K562 (cell line): ENCODE measurements around the gene C4orf50. TPM values are rescaled to one million over a fixed set of nuclear protein-coding genes. Genes with fewer than 3 reads are reported as not detected.

ENCODE experiments used
- ATAC-seq: fragments of 200-7000 bp; cut with Tn5 transposase; 3 replicates; pipeline ENCODE4 v1.9.1; 2020; ENCODE audit warnings: moderate library complexity
- BruUV-seq: library from RNA; stranded (reverse); fragments of 400-500 nt; replicated peaks from 2 replicates; lab custom pipeline; 2021; lab: Mats Ljungman, UMichigan
- CTCF ChIA-PET: fragments of 300-600 bp; formaldehyde crosslinking; extraction: SDS; loops from one replicate; lab custom pipeline; 2021; ENCODE audit warnings: low intra/inter-chr PET ratio; lab: Yijun Ruan, JAX
- POLR2A ChIA-PET: fragments of 300-600, 350-650 bp; sonication (Branson Sonifier 250); formaldehyde crosslinking; extraction: SDS; loops from one replicate; lab custom pipeline; 2021; ENCODE audit warnings: antibody characterized with exemption, inconsistent platforms; lab: Yijun Ruan, JAX
- DNase-seq, 4 experiments: peaks; one replicate each; pipeline versions ENCODE4 v3.0.0 to v3.0.0-alpha.2; 2011 to 2018; ENCODE audit warnings: low spot score in 3 of 4, mixed read lengths in 3 of 4; ENCODE audit errors: extremely low read depth in 1 of 4
- FAIRE-seq: peaks from 2 replicates; lab custom pipeline; 2011; peaks lifted over from hg19 to GRCh38; lab: Jason Lieb, UNC
- H2AFZ ChIP-seq: 2 replicates; pipeline ENCODE4 v1.6.0; 2011; ENCODE audit warnings: low read depth, low read length, control low read depth, inconsistent platforms
- H3K27ac ChIP-seq: fragments of 200-600 bp; 3 replicates; pipeline ENCODE4 v1.8.0; 2011; ENCODE audit warnings: low read depth, mild to moderate bottlenecking, control low read depth, inconsistent platforms, low read length, moderate library complexity, mixed read lengths; ENCODE audit errors: extremely low read depth
- H3K27me3 ChIP-seq, 2 experiments: fragments of 300-600 bp in 1 of 2; 2 replicates in 1 of 2; 3 replicates in 1 of 2; pipeline versions ENCODE4 v1.6.0 to v1.8.0; 2011; ENCODE audit warnings: inconsistent platforms in 2 of 2, low read length in 2 of 2, mild to moderate bottlenecking in 1 of 2, mixed read lengths in 1 of 2, moderate library complexity in 1 of 2; ENCODE audit not compliant: control insufficient read depth in 2 of 2, insufficient read depth in 2 of 2
- H3K36me3 ChIP-seq: fragments of 300-600 bp; 3 replicates; pipeline ENCODE4 v1.8.0; 2011; ENCODE audit warnings: mild to moderate bottlenecking, low read length, inconsistent platforms; ENCODE audit not compliant: control insufficient read depth, insufficient read depth
- H3K4me1 ChIP-seq, 2 experiments: fragments of 200-600 bp in 1 of 2; replicated peaks in 1 of 2; 2 replicates in 1 of 2; 3 replicates in 1 of 2; pipeline versions ENCODE4 v1.5.1 to v1.8.0; 2011; ENCODE audit warnings: inconsistent platforms in 2 of 2, low read length in 2 of 2, mild to moderate bottlenecking in 1 of 2, mixed read lengths in 1 of 2, moderate library complexity in 1 of 2; ENCODE audit not compliant: control insufficient read depth in 2 of 2, insufficient read depth in 2 of 2
- H3K4me2 ChIP-seq: 2 replicates; pipeline ENCODE4 v1.6.1; 2011; ENCODE audit warnings: low read length, control low read depth, inconsistent platforms, mixed read lengths; ENCODE audit not compliant: insufficient read depth
- H3K4me3 ChIP-seq: fragments of 200-600 bp; sonication (generic), shearing (Covaris generic); 2 replicates; pipeline ENCODE4 v1.5.1; 2016; ENCODE audit warnings: control low read depth, inconsistent platforms
- H3K79me2 ChIP-seq: fragments of 200-600 bp; 3 replicates; pipeline ENCODE4 v1.8.0; 2011; ENCODE audit warnings: low read length, inconsistent platforms; ENCODE audit not compliant: control insufficient read depth, insufficient read depth
- H3K9ac ChIP-seq, 2 experiments: 2 replicates each; pipeline versions ENCODE4 v1.6.0 to v1.6.1; 2011; ENCODE audit warnings: low read depth in 2 of 2, low read length in 2 of 2, control low read depth in 1 of 2, inconsistent platforms in 1 of 2, mild to moderate bottlenecking in 1 of 2, mixed read lengths in 1 of 2; ENCODE audit not compliant: insufficient read depth in 1 of 2
- H3K9me1 ChIP-seq: one replicate; pipeline ENCODE4 v1.6.0; 2011; ENCODE audit warnings: inconsistent platforms, mild to moderate bottlenecking, low read length, moderate library complexity; ENCODE audit not compliant: control insufficient read depth, insufficient read depth
- H3K9me3 ChIP-seq: replicated peaks from 2 replicates; pipeline ENCODE4 v1.5.1; 2011; ENCODE audit warnings: low read depth, low read length, inconsistent platforms; ENCODE audit not compliant: control insufficient read depth, insufficient read depth
- H4K20me1 ChIP-seq: replicated peaks from 2 replicates; pipeline ENCODE4 v1.6.1; 2011; ENCODE audit warnings: low read length, inconsistent platforms, mixed read lengths; ENCODE audit not compliant: control insufficient read depth, insufficient read depth
- CCAR2 ChIP-seq: fragments of 200-400 bp; formaldehyde crosslinking; IDR thresholded peaks from 2 replicates; pipeline ENCODE4 v1.6.1; 2017; ENCODE audit warnings: mild to moderate bottlenecking, low read depth, low read length
- CHD1 ChIP-seq: fragments of 200-600 bp; sonication (generic); IDR thresholded peaks from one replicate; pipeline ENCODE4 v1.6.1; 2012; ENCODE audit warnings: mild to moderate bottlenecking, moderate library complexity, low read length, inconsistent platforms
- IRF1 ChIP-seq: sonication (generic); formaldehyde crosslinking; IDR thresholded peaks from 2 replicates; pipeline ENCODE4 v1.8.0; 2022; ENCODE audit warnings: missing genetic modification reagents, mild to moderate bottlenecking, borderline replicate concordance
- MYBL2 ChIP-seq, 2 experiments: fragments of 450-650 bp in 1 of 2; sonication (generic) in 1 of 2; formaldehyde crosslinking in 1 of 2; IDR thresholded peaks; 2 replicates each; pipeline versions ENCODE4 v1.6.1 to v1.8.1; 2017 to 2022; ENCODE audit warnings: borderline replicate concordance in 1 of 2, inconsistent platforms in 1 of 2, low read depth in 1 of 2, mild to moderate bottlenecking in 1 of 2, missing genetic modification reagents in 1 of 2, moderate library complexity in 1 of 2
- RBM17 ChIP-seq: fragments of 200-400 bp; formaldehyde crosslinking; IDR thresholded peaks from 2 replicates; pipeline ENCODE4 v1.6.1; 2017; ENCODE audit warnings: low read depth, mild to moderate bottlenecking, low read length, borderline replicate concordance
- SMAD3 ChIP-seq: fragments of 450-650 bp; formaldehyde crosslinking; conservative IDR thresholded peaks from 2 replicates; pipeline ENCODE4 v1.4.0; 2020; ENCODE audit warnings: mild to moderate bottlenecking
- ZC3H8 ChIP-seq: fragments of 450-650 bp; IDR thresholded peaks from 2 replicates; pipeline ENCODE4 v1.6.1; 2017
- ZMIZ1 ChIP-seq, 2 experiments: fragments of 150-350 bp in 1 of 2; IDR thresholded peaks; 2 replicates each; pipeline ENCODE4 v1.6.1; 2012 to 2016; ENCODE audit warnings: low read depth in 2 of 2, low read length in 2 of 2, mild to moderate bottlenecking in 1 of 2, moderate library complexity in 1 of 2
- ZNF740 ChIP-seq, 3 experiments: fragments of 200-800 bp in 1 of 3; sonication (Bioruptor generic) in 1 of 3; sonication (generic) in 1 of 3; formaldehyde crosslinking in 1 of 3; IDR thresholded peaks; 2 replicates each; pipeline versions ENCODE4 v1.6.1 to v1.8.0; 2016 to 2022; ENCODE audit warnings: mild to moderate bottlenecking in 2 of 3, missing compliant biosample characterization in 2 of 3, missing genetic modification characterization in 2 of 3, missing genetic modification reagents in 1 of 3
- WGBS: fragments of 100-300 bp; shearing (Covaris generic); methylation state at CpG from one replicate; pipeline ENCODE4 v1.1.6; 2016; ENCODE audit warnings: low coverage, mixed read lengths; ENCODE audit not compliant: insufficient coverage; ENCODE audit errors: missing lambda C conversion rate; 5-methylcytosine and 5-hydroxymethylcytosine counted together
- in situ Hi-C: fragments of 300-500 bp; cut with MboI; formaldehyde crosslinking; loops from 4 replicates; pipeline ENCODE4 v1.15.0; 2018; ENCODE audit warnings: inconsistent platforms, mixed read lengths
- intact Hi-C: fragments of 100-400 bp; cut with micrococcal nuclease; formaldehyde crosslinking; loops from 2 replicates; pipeline ENCODE4 v1.14.2; 2022
- polyA plus RNA-seq, 8 experiments: library from polyadenylated mRNA; depleted of rRNA in 4 of 8; stranded (reverse) in 5 of 8; unstranded in 3 of 8; fragments of >200 nt; fragmentation: Nextera tagmentation in 2 of 8; fragmentation: Illumina TruSeq in 1 of 8; extraction: Ambion mirVana in 2 of 8; extraction: Trizol in 1 of 8; gene quantifications; 2 replicates each; pipeline versions ENCODE4 v1.2.1 to v1.2.3, GENCODE V29; 2011 to 2014; ENCODE audit warnings: inconsistent platforms in 1 of 8, missing spikeins in 1 of 8
- total RNA-seq, 7 experiments: library from RNA; depleted of rRNA in 6 of 7; stranded (reverse); fragments of >200 nt in 6 of 7; fragmentation: Illumina TruSeq in 2 of 7; extraction: Trizol in 2 of 7; gene quantifications; 2 replicates each; pipeline versions ENCODE4 v1.2.1 to v1.2.3, GENCODE V29; 2011 to 2021; ENCODE audit warnings: low replicate concordance in 1 of 7

C4orf50 gene
- total and polyA plus RNA-seq, 9 of the 15 experiments (the other 6 are each of a cell fraction or from before 2014, with no cell fraction given), result not detected

- Histone ChIP-seq H3K79me2 (no peaks in the 10 kb centered on the region), H3K27ac (no peak overlapping the region), H3K4me2 (no peak overlapping the region), H3K9me1 (no peaks in the 10 kb centered on the region), H4K20me1 (no peaks in the 10 kb centered on the region; the same call in 1 of the 2 replicates), H3K9ac (no peak overlapping the region), H3K36me3 (no peaks in the 10 kb centered on the region), H3K4me3 (no peak overlapping the region), H3K27me3 (peaks cover 0 to 24% of the 10 kb centered on the region in 2 experiments; a peak in 2 of 5 replicates), H2AFZ (no peak overlapping the region), H3K4me1 (peaks cover 0 to 14% of the 10 kb centered on the region in 2 experiments; a peak in 2 of 5 replicates), H3K9me3 (no peaks in the 10 kb centered on the region)
- in situ Hi-C loops, result no loop called here
- ATAC-seq (no peak), DNase-seq (no peak), FAIRE-seq (no peak)
- WGBS, result 0% methylated on average over 6 of the region's 7 CpGs
- ChIA-PET CTCF (no interaction called here), POLR2A (interaction anchor here (0.5 kb wide), 1 partner anchor 20 kb away, joined by 3 read pairs; no protein-coding TSS in a partner anchor)
- intact Hi-C loops, result no loop called here
- no TSS peak for BruUV-seq
- TF ChIP-seq IRF1 (no peak), MYBL2 (IDR thresholded peaks at IDR 0.05; ENCODE audit: low read depth) (no peak), MYBL2 (CRISPR knock-in tag; IDR thresholded peaks at IDR 0.05; ENCODE audit: borderline replicate concordance) (no peak), ZNF740 (CRISPR knock-in tag; IDR thresholded peaks at IDR 0.05) (no peak), ZNF740 (tag; IDR thresholded peaks at IDR 0.05) (no peak), ZC3H8 (no peak), CCAR2 (no peak), CHD1 (no peak), SMAD3 (no peak), RBM17 (no peak), ZMIZ1 (IDR thresholded peaks at IDR 0.05; ENCODE audit: low read depth in 2 of 2, low read length in 2 of 2) (no peak)
Measured at GRCh38 chr4:5884796-5885195, 133.4 kb downstream of the C4orf50 start.
